H4 (cell line): ENCODE measurements around the gene ADAMTS8. TPM values are rescaled to one million over a fixed set of nuclear protein-coding genes. Genes with fewer than 3 reads are reported as not detected.

Experiments used
- DNase-seq: peaks from one replicate; pipeline ENCODE4 v3.0.0-alpha.2; 2015; ENCODE audit warnings: low spot score
- total RNA-seq: library from RNA; depleted of rRNA; stranded (reverse); fragments of >200 nt; shearing (Covaris generic); gene quantifications from 2 replicates; pipeline ENCODE4 v1.2.3, GENCODE V29; 2014; rRNA removed

Gene ADAMTS8, protein sequence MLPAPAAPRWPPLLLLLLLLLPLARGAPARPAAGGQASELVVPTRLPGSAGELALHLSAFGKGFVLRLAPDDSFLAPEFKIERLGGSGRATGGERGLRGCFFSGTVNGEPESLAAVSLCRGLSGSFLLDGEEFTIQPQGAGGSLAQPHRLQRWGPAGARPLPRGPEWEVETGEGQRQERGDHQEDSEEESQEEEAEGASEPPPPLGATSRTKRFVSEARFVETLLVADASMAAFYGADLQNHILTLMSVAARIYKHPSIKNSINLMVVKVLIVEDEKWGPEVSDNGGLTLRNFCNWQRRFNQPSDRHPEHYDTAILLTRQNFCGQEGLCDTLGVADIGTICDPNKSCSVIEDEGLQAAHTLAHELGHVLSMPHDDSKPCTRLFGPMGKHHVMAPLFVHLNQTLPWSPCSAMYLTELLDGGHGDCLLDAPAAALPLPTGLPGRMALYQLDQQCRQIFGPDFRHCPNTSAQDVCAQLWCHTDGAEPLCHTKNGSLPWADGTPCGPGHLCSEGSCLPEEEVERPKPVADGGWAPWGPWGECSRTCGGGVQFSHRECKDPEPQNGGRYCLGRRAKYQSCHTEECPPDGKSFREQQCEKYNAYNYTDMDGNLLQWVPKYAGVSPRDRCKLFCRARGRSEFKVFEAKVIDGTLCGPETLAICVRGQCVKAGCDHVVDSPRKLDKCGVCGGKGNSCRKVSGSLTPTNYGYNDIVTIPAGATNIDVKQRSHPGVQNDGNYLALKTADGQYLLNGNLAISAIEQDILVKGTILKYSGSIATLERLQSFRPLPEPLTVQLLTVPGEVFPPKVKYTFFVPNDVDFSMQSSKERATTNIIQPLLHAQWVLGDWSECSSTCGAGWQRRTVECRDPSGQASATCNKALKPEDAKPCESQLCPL
- total RNA-seq, result 0.04 TPM in 1 of 2 replicates, not detected in the other

DNA sequence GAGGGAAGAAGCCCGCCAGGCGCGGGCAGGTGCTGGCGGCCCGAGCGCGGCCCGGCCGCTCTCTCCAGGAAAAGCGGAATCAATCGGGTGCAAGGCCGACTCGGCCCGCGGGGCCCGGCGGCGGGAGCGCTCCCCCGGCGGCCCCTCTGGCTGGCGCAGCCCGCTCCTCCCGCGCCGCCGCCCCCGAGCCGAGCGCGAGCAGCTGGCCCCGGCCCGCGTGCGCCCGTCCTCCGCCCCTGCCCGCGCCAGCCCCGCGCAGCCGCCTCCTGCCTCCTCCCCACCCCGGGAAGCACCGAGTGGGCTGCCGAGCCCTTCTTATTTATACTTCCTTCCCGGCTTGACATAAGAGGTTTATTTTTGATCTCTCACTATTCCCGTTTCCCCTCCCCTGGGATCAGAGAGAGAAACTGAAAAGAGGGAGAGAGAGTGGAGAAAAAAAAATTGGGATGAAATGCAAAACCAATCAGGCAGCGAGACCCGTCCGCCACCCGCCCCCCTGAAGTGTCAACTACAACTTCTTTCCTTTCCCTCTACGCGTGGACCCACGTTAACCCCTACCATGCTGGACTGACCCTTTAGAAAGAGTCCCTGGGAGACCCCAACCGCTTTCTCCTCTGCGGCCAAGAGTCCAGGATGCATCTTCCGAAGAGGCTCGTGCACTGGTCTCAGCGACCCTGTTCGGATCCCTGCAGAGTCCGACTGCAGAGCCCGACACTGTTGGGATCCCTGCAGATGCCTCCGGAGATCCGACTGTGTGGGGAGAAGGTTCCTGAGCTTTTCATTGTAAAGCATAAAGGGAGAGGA lies at the start of gene ADAMTS8:
Gene ADAMTS8, minus strand, starts transcription at position 294 of the 804 bp plus-strand sequence. CDS start 323 bp downstream, outside the sequence.
- no peak for DNase-seq

DNA sequence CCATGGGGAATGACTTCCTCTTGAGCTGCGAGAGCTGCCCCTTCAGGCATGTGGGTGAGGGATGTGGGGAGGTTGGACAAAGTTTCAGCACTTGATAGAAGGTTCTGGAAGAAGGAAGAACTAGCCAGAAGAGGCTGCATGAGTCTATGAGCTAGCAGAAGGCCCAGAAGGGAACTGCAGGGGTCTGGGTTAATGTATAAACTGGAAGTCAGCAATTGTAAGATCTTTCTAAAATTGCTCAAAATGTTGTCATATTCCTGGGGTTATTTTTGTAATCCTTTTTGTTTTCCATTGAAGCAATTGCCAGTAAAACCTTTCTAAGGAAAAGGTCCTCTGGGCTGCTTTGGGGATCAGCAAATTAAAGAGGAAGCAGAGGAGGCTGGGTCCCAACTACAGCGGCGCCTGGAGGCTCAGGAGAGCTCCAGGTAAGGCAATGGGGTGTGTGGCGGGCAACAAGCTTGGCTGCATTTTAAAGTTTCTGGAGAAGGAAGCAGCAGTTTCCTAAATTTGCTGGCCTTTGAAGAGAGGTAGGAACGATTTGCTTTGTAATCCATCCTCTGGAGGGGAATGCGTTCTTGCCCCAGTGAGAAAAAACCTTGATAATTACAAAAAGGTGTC lies 49.3 kb upstream of the ADAMTS8 start:
- no peak for DNase-seq

DNA sequence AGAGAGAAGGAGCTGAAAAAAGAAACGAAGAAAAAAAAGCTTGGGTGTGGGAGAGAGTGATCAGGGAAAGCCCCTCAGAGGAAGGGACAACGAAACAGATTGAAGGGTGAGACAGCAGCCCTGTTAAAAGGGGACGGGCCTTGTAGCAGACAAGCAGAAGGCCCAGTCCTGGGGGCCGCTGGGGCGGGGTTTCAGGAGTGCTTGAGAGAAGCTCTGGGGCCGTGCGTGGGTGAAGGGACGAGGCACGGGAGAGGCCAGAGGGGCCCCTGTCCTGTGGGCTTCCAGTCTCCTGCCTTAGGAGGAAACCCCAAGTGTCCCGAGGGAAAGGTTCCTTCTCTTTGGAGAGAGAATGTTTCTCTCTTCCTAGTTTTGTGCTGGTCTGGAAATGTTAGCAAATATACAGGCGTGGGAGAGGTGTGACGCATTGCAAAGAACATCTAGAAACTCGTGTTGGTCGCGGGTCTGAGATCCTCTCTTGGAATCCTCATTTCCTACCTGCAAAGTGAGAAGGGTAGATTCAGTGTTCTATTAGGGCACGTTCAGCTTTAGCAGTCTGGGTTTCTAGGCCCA lies 48.6 kb upstream of the ADAMTS8 start:
- no peak for DNase-seq

DNA sequence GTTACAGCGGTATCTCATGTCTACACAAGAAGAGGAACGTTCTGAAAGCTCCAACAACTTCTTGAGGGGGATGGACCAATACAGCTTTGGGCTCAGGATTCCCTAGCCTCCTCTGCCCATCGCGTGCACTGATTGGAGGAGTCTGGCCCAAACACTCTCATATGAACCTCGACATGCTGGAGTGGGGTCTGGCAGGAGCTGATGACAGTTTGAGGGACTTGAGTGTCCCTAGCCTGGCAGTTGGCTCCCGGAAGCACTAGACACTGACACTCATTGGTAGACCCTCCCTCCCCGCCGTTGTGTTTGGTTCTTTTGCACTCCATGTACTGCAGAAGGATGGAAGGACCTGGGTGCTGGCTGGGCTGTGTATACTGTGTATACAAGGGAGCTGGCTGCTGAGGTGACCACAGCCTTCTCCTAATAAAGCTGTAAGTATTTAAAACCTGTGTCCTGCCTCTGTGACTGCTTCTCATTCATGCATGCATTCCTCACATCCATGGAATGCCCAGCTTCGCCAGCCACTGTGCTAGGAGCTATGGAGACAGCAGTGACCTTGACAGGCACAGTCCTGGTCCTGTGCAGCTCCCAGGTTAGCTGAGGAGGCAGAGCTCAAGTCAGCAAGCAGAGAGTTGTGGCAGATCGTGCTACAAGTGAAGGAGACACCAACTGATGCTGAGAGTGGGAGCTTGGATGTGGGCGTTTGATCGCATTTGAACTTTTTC lies 48.0 kb upstream of the ADAMTS8 start:
- no peak for DNase-seq

DNA sequence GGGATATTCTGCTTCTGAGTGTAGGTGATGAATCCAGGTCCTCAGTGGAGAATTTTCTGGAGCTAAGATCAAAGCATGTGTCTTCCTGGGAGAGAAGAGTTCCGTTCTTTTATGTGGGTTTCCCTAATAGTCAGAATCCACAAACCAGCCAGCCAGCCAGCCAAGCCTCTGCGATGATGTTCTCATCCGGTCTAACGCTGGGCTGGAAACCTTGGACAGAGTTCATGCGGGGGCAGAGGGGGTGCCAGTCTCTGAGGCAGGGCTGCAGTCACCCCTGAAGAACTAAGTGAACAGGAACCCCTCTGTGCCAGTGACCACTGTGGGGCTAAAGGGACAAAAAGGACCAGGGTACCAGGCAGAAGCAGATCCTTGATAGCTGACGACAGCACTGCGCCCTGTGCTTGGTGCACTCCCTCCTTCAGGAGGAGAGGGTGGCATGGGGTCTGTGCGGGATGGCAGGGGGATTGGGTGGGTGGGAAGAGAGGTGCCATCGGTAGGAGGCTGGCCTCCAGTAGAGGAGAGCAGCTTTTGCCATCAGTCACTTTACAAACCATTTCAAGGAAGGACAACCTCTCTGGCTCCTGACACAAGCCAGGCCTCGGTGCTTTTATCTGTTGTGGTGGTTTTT lies 47.1 kb upstream of the ADAMTS8 start:
- DNase-seq, result no peak

DNA sequence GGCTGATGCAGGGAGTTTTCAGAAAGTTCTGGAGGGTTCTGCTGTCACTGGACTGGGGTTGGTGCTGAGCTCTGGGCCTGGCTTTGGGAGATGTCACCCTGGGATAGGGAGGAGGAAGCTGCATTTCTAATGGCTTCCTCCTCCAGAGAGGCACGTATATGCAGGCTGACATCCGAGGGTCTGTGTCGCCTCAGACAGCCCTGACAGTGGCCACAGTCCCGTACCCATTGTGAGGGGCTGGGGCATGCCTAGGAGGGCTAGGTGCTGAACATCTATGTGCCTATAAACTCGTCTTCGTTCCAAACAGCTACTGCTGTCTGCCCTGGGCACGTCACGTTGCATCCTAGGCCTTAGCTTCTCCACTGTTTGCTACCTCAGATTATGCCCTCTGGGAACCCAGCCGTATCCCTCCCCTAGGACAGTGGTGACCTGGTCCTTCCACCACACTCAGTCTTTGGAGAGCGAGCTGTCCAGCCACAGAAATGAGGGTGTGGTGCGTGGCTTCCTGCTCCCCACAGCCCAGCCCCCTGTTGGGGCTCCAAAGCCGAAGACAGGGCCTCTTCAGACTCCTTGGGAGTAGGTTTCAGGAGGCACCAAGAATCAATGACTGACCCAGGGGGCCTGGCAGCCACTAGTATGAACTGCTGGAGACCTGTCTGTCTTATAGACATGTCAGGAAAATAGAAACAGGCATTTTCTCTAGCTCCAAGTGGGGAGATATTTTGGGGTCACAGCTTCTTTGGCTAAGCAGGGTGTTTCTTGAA lies 46.4 kb upstream of the ADAMTS8 start:
- no peak for DNase-seq

DNA sequence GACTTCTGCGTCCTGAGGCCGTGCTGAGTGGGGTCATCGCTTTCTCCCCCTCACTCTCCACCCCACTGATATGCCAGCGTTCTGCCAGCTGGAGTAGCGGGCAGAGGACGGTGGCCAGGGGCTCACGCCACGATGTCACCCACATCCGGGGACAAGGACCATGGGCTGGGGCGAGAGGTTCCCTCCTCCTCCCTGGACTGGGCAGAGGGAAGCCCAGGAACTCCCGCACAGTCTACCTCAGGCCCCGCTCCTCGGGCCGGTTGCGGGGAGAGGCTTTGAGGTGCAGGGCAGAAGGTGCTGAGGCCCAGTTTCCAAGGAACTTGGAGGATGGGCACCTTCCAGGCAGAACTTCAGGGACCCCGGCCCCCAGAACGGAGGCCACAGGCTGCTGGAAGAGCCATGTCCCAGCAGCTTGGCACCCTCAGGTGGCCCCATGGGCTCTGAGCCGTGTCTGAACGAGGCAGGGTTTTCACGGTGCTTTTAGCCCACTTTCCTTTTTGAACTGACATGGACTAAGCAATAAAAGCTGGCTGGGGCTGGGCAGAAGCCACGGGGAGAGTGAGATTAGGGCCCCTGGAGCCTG lies 45.5 kb upstream of the ADAMTS8 start:
- DNase-seq, result no peak

DNA sequence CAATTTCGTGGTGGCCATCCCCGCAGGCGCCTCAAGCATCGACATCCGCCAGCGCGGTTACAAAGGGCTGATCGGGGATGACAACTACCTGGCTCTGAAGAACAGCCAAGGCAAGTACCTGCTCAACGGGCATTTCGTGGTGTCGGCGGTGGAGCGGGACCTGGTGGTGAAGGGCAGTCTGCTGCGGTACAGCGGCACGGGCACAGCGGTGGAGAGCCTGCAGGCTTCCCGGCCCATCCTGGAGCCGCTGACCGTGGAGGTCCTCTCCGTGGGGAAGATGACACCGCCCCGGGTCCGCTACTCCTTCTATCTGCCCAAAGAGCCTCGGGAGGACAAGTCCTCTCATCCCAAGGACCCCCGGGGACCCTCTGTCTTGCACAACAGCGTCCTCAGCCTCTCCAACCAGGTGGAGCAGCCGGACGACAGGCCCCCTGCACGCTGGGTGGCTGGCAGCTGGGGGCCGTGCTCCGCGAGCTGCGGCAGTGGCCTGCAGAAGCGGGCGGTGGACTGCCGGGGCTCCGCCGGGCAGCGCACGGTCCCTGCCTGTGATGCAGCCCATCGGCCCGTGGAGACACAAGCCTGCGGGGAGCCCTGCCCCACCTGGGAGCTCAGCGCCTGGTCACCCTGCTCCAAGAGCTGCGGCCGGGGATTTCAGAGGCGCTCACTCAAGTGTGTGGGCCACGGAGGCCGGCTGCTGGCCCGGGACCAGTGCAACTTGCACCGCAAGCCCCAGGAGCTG lies 44.8 kb upstream of the ADAMTS8 start:
- DNase-seq, result no peak

DNA sequence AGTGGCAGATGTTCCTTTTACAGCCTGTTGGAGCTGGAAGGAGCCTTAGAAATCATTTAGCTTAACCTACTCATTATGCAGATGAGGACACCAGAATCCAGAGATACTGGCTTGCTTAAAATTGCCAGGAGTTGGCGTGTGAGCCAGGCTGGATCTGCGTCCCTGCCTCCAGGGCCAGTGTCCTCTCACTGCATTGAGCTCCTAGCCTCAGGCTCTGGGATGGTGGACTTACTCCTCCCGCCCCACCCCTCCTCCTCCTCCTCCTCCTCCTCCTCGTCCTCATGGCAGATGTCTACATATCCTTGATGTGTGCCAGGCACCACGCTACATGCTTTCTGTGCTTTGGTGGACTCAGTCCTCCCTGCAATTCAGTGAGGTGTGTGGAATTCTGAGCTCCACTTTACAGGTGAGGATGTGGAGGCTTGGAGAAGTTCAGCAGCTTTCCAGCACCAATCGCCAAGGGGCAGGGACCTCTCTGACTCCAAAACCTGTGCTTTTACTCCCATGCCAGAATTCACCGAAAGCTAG lies 44.1 kb upstream of the ADAMTS8 start:
- no peak for DNase-seq

DNA sequence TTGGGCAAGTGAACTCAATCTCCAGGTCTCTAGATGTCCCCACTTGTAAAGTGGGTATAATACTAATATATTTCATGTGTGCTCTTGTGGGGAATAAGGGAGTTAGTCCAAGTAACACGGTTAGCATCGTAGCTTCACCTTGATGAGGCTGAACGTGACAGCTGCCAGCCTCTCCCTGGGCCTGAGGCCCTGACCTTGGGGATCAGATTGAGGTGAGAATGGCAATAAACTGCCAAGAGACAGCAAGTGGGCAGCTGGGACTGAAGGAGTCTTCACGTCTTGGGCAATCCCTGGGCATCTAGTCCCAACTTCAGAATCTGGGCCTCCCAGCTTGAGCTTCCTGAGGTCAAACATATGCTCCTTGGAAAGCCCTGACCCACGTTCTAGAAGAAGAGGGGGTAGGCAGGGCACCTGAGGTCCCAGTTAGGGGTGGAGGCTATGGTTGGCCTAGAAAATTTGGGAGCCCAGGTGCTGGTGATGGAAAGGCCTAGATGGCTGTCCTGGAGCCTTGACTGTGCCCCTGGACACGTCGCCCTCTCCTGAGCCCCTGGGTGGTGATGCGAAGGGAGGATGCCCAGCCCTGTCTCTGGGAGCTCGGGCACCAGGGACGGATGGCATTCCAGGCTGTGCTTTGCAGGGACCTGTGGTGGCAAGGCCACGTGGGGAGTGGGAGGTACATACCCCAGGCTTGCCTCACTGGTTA lies 43.5 kb upstream of the ADAMTS8 start:
- DNase-seq, result no peak

DNA sequence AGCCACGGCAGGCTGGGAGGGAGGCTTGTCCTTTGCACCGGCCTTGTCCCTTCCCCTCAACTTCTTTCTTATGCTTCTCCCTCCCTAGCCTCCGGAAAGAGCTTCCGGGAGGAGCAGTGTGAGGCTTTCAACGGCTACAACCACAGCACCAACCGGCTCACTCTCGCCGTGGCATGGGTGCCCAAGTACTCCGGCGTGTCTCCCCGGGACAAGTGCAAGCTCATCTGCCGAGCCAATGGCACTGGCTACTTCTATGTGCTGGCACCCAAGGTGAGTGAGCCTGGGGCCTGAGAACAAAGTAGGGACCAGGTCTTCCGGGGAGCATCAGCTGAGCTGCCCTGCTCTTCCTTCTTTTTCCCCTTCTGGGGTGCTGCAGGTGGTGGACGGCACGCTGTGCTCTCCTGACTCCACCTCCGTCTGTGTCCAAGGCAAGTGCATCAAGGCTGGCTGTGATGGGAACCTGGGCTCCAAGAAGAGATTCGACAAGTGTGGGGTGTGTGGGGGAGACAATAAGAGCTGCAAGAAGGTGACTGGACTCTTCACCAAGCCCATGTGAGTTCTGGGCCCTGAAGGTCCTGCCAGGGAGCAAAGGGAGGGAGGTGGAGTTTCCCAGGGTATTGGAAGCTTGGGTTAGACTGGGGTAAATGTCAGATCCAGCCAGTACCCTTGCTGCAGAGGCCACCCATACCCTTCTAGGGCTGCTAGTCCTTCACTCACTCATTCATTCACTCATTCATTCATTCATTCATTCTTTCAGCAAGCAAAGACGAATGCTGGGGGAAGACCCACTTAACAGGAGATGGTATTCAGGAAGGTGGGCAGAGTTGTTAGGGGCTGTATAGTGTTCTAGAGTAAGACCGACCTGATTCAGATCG lies 42.7 kb upstream of the ADAMTS8 start:
- no peak for DNase-seq

DNA sequence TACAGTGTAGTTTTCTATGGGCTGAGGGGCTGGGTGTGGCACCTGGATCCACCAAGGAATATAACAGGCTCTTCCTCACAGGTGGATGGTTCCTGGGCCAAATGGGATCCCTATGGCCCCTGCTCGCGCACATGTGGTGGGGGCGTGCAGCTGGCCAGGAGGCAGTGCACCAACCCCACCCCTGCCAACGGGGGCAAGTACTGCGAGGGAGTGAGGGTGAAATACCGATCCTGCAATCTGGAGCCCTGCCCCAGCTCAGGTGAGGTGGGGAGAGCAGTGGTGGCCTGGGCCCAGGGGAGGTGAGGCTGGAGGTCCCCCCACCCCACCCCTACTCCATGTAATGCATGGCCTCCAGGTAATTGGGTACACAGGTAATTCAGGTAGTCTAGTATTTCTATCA lies 40.8 kb upstream of the ADAMTS8 start:
- no peak for DNase-seq

DNA sequence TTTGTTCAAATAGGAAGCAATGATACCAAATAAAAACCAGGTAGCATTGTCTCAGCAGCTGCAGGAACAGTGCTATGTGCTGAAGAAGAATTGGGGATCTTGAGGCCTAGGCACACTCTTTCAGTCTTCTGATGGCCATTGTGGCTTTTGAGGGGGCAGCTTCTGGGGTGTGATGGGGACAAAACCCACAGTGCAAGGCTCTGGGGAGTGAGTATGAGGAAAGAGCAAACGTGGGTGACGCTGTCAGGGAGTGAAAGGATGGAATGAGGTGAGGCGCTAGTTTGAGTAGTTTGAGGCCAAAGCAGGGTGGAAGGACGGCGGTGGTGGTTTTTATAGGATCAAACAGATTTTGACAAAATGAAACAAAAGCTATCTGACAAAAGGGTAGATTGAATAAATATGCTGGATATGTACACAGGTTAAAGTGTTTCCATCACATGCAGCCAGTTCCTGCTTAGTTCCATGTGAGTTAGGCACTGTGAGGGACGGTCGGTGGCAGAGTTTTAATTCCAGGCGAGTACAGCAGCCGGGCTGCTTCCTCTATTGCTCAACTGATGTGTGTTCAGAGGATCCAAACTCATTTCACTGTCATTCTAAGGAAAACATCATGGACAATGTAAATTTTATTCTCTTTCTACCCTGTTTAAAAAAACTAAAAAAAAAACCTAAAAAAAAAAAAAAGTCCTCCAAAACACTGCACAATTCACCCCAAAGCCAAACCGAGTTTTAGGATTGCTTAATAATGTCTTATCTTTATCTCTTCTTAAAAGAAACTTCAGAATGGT lies 38.9 kb upstream of the ADAMTS8 start:
- DNase-seq, result no peak

DNA sequence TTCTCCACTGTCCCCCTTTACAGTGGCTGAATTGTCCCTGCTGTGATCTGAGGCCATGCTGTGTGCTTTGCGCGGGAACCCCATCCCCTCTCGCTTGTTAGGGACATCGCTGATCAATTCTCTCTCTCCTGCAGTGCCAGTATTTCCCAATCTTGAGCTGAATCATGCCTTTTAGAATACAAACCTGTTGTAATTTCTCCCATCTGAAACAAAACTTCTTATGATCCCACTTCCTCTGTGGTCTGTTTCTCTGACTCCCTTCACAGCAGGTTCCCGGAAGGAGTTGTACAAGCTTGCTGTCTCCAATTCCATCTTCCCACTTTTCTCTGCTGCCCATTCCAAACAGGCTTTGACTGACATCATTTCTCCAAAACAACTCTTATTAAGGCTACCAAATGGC lies 36.9 kb upstream of the ADAMTS8 start:
- no peak for DNase-seq

DNA sequence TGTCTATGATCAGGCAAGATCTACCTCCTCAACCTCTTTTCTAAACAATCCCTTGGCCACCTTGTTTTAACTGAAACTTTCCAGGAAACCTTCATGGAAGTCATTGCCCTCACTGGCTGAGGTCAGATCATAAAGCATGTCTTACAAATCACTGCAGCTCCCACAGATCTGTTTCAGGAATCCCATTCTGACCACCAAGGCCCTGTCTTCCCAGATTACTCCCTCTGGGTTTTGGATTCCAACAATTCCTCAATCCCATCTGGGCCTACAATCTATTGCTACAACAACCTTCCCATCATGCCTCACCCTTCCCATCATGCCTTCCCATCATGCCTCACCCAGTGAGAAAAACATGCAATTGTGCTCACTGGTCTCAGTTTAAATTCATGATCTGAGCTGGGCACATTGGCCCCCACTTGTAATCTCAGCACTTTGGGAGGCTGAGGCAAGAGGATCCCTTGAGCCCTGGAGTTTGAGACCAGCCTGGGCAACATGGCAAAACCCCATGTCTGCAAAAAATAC lies 35.9 kb upstream of the ADAMTS8 start:
- DNase-seq, result no peak
